ENCODE data around the gene NUTF2. TPM values are rescaled to one million over a fixed set of nuclear protein-coding genes. Genes with fewer than 3 reads are reported as not detected.
"Not testable (repeated sequence)": the region's sequence is repeated elsewhere in the genome, so short reads cannot be mapped to it uniquely, and the experiment has no call there.

NUTF2 gene
- total RNA-seq, 1 donor from 2014 or later, result 73.2 TPM

GRCh38 chr16:67885976-67886375, 39.2 kb downstream of the NUTF2 start:
- no peak for DNase-seq

GRCh38 chr16:67886387-67886786, 39.7 kb downstream of the NUTF2 start:
- no peak for DNase-seq

GRCh38 chr16:67888331-67888730, 41.6 kb downstream of the NUTF2 start:
- no peak for DNase-seq

- DNase-seq, result no peak
Observed at GRCh38 chr16:67892375-67892774, 45.6 kb downstream of the NUTF2 start.

- DNase-seq, result peak; percentile 96
Observed at GRCh38 chr16:67892899-67893742, 46.4 kb downstream of the NUTF2 start, which contains the start of gene PSKH1. Gene PSKH1, plus strand, starts transcription at chr16:67893254. Its CDS starts 15,496 bp downstream, at chr16:67908750.

GRCh38 chr16:67893743-67894399, 47.1 kb downstream of the NUTF2 start:
- DNase-seq, result no peak

GRCh38 chr16:67897231-67897630, 50.5 kb downstream of the NUTF2 start:
- no peak for DNase-seq

- DNase-seq, result no peak
Observed at GRCh38 chr16:67901734-67902133, 55.0 kb downstream of the NUTF2 start.

- no peak for DNase-seq
Observed at GRCh38 chr16:67902831-67903230, 56.1 kb downstream of the NUTF2 start.

- DNase-seq, result no peak
Observed at GRCh38 chr16:67907397-67908180, 60.9 kb downstream of the NUTF2 start.

- no peak for DNase-seq
Observed at GRCh38 chr16:67909056-67909742, 62.5 kb downstream of the NUTF2 start.

- peak; percentile 70 for DNase-seq
Observed at GRCh38 chr16:67910158-67910557, 63.4 kb downstream of the NUTF2 start.

GRCh38 chr16:67914758-67915495, 68.2 kb downstream of the NUTF2 start:
- no peak for DNase-seq

GRCh38 chr16:67915496-67915769, 68.7 kb downstream of the NUTF2 start:
- DNase-seq, result not testable (repeated sequence)

GRCh38 chr16:67915831-67916723, 69.3 kb downstream of the NUTF2 start:
- no peak for DNase-seq

- no peak for DNase-seq
Observed at GRCh38 chr16:67917140-67917851, 70.6 kb downstream of the NUTF2 start.

- DNase-seq, result peak; percentile 59
Observed at GRCh38 chr16:67917852-67918236, 71.1 kb downstream of the NUTF2 start.

- no peak for DNase-seq
Observed at GRCh38 chr16:67919622-67920221, 73.0 kb downstream of the NUTF2 start.

Measured in occipital lobe (tissue), 2 donors.